ENCODE data around the gene AMPD1.

- TF ChIP-seq, protein P1, sequence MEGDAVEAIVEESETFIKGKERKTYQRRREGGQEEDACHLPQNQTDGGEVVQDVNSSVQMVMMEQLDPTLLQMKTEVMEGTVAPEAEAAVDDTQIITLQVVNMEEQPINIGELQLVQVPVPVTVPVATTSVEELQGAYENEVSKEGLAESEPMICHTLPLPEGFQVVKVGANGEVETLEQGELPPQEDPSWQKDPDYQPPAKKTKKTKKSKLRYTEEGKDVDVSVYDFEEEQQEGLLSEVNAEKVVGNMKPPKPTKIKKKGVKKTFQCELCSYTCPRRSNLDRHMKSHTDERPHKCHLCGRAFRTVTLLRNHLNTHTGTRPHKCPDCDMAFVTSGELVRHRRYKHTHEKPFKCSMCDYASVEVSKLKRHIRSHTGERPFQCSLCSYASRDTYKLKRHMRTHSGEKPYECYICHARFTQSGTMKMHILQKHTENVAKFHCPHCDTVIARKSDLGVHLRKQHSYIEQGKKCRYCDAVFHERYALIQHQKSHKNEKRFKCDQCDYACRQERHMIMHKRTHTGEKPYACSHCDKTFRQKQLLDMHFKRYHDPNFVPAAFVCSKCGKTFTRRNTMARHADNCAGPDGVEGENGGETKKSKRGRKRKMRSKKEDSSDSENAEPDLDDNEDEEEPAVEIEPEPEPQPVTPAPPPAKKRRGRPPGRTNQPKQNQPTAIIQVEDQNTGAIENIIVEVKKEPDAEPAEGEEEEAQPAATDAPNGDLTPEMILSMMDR (conservative IDR thresholded peaks at IDR 0.05; ENCODE audit: low read depth in 2 of 2): no peak
- no peak for TF ChIP-seq EZH2 (IDR thresholded peaks at IDR 0.05; ENCODE audit: low read depth, unreplicated experiment)
- TF ChIP-seq POLR2AphosphoS5 (IDR thresholded peaks at IDR 0.05; ENCODE audit: low read depth): no peak
- TF ChIP-seq CREB1 (CRISPR knock-in tag; IDR thresholded peaks at IDR 0.05; ENCODE audit: low read depth): no peak
- no peak for TF ChIP-seq EZH2phosphoT487 (IDR thresholded peaks at IDR 0.05; ENCODE audit: unreplicated experiment)
- no peak for TF ChIP-seq ZNF331 (CRISPR knock-in tag; IDR thresholded peaks at IDR 0.05; ENCODE audit: low read depth)
- TF ChIP-seq, protein P2, sequence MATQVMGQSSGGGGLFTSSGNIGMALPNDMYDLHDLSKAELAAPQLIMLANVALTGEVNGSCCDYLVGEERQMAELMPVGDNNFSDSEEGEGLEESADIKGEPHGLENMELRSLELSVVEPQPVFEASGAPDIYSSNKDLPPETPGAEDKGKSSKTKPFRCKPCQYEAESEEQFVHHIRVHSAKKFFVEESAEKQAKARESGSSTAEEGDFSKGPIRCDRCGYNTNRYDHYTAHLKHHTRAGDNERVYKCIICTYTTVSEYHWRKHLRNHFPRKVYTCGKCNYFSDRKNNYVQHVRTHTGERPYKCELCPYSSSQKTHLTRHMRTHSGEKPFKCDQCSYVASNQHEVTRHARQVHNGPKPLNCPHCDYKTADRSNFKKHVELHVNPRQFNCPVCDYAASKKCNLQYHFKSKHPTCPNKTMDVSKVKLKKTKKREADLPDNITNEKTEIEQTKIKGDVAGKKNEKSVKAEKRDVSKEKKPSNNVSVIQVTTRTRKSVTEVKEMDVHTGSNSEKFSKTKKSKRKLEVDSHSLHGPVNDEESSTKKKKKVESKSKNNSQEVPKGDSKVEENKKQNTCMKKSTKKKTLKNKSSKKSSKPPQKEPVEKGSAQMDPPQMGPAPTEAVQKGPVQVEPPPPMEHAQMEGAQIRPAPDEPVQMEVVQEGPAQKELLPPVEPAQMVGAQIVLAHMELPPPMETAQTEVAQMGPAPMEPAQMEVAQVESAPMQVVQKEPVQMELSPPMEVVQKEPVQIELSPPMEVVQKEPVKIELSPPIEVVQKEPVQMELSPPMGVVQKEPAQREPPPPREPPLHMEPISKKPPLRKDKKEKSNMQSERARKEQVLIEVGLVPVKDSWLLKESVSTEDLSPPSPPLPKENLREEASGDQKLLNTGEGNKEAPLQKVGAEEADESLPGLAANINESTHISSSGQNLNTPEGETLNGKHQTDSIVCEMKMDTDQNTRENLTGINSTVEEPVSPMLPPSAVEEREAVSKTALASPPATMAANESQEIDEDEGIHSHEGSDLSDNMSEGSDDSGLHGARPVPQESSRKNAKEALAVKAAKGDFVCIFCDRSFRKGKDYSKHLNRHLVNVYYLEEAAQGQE (IDR thresholded peaks at IDR 0.05; ENCODE audit: unreplicated experiment): no peak
- TF ChIP-seq ZNF462 (CRISPR knock-in tag; IDR thresholded peaks at IDR 0.05): no peak
- TF ChIP-seq STAT1 (IDR thresholded peaks at IDR 0.05; ENCODE audit: unreplicated experiment): no peak
- no peak for TF ChIP-seq JUNB (IDR thresholded peaks at IDR 0.05; ENCODE audit: unreplicated experiment)
- no peak for TF ChIP-seq ZNF114 (CRISPR knock-in tag; IDR thresholded peaks at IDR 0.05)
Observed at GRCh38 chr1:114671011-114671938, 24.1 kb downstream of the AMPD1 start.
